ENCODE results near the gene CLIP2. TPM values are rescaled to one million over a fixed set of nuclear protein-coding genes. Genes with fewer than 3 reads are reported as not detected.
"Not testable (repeated sequence)": the region's sequence is repeated elsewhere in the genome, so short reads cannot be mapped to it uniquely, and the experiment has no call there.

The CLIP2 gene
- total RNA-seq, 1 experiment from 2014 or later = 21.6 TPM

- Mint-ChIP-seq H3K36me3 (ENCODE audit: insufficient read depth in 1 of 3, low read depth in 3 of 3) (peaks cover 53 to 77% (median 76%) of the 10 kb centered on the region in 3 experiments; a peak in 6 of 7 replicates), H3K4me3 (no peak overlapping the region), H3K27me3 (ENCODE audit: low read depth) (no peaks in the 10 kb centered on the region), H3K27ac (no peak overlapping the region), H3K9me3 (no peaks in the 10 kb centered on the region), H3K4me1 (peaks cover 0 to 3% of the 10 kb centered on the region in 2 experiments; a peak in 2 of 4 replicates)
- Histone ChIP-seq H4K8ac (replicated peaks; ENCODE audit: insufficient read length, low read depth, low read length) (no peak overlapping the region), H3K14ac (ENCODE audit: insufficient read depth, low read length) (no peak overlapping the region), H3K18ac (ENCODE audit: insufficient read length, low read depth, low read length) (no peak overlapping the region), H3K23me2 (ENCODE audit: insufficient read length, low read depth, low read length, poor library complexity, severe bottlenecking) (no peaks in the 10 kb centered on the region), H4K91ac (ENCODE audit: insufficient read length, low read depth, low read length) (no peak overlapping the region), H4K20me1 (ENCODE audit: control insufficient read depth, insufficient read depth, insufficient read length) (no peaks in the 10 kb centered on the region), H3K9ac (ENCODE audit: extremely low read depth, insufficient read length, low read length) (no peak overlapping the region), H3T11ph (ENCODE audit: low read length) (no peak overlapping the region), H2BK15ac (ENCODE audit: low read depth, low read length) (no peak overlapping the region), H2AFZ (ENCODE audit: low read length) (no peak overlapping the region), H2BK5ac (ENCODE audit: insufficient read length, low read length) (no peak overlapping the region), H3K23ac (ENCODE audit: insufficient read length, low read depth, low read length) (no peak overlapping the region), H2BK120ac (ENCODE audit: low read depth, low read length, poor library complexity, severe bottlenecking) (no peak overlapping the region), H3K4me1 (ENCODE audit: insufficient read depth, low read length) (no peaks in the 10 kb centered on the region), H4K5ac (ENCODE audit: insufficient read length, low read depth, low read length) (no peak overlapping the region), H3K79me1 (ENCODE audit: insufficient read depth, low read depth, low read length, poor library complexity, severe bottlenecking) (peaks cover 4% of the 10 kb centered on the region), H3K27ac (ENCODE audit: insufficient read length, low read depth, low read length) (no peak overlapping the region), H2AK5ac (ENCODE audit: insufficient read length, low read length) (no peak overlapping the region), H3K56ac (ENCODE audit: insufficient read length, low read depth, low read length) (no peak overlapping the region), H2BK12ac (ENCODE audit: insufficient read length, low read depth, low read length) (no peak overlapping the region), H3K4me2 (ENCODE audit: insufficient read depth, insufficient read length, low read length) (no peak overlapping the region), H2BK20ac (ENCODE audit: low read depth, low read length, poor library complexity, severe bottlenecking) (no peak overlapping the region), H3K79me2 (ENCODE audit: insufficient read depth, low read length) (peaks cover under 1% of the 10 kb centered on the region; the same call in 1 of the 2 replicates), H3K4ac (ENCODE audit: low read depth, low read length) (no peak overlapping the region), H3K9me3 (ENCODE audit: control insufficient read depth, low read depth, low read length) (no peaks in the 10 kb centered on the region), H3K27me3 (ENCODE audit: insufficient read depth, low read length) (no peaks in the 10 kb centered on the region)
- WGBS (ENCODE audit: extremely low coverage, insufficient read length, low lambda C conversion rate) = no CpG with 5 or more reads among the region's 6 CpGs
- TF ChIP-seq CTCF (conservative IDR thresholded peaks at IDR 0.05) = no peak
- no peak for DNase-seq
Measured at GRCh38 chr7:74248156-74248555, 41.1 kb upstream of the CLIP2 start.

- H3T11ph ChIP-seq (ENCODE audit: low read length); H3K4me1 Mint-ChIP-seq; H3K9me3 Mint-ChIP-seq; H2BK15ac ChIP-seq (ENCODE audit: low read depth, low read length); H2BK12ac ChIP-seq (ENCODE audit: insufficient read length, low read depth, low read length); H2BK5ac ChIP-seq (ENCODE audit: insufficient read length, low read length); H3K18ac ChIP-seq (ENCODE audit: insufficient read length, low read depth, low read length); H4K91ac ChIP-seq (ENCODE audit: insufficient read length, low read depth, low read length); H4K8ac ChIP-seq (replicated peaks; ENCODE audit: insufficient read length, low read depth, low read length); H4K5ac ChIP-seq (ENCODE audit: insufficient read length, low read depth, low read length); H3K23ac ChIP-seq (ENCODE audit: insufficient read length, low read depth, low read length); H4K20me1 ChIP-seq (ENCODE audit: control insufficient read depth, insufficient read depth, insufficient read length); H3K4me1 ChIP-seq (ENCODE audit: insufficient read depth, low read length); H2AK5ac ChIP-seq (ENCODE audit: insufficient read length, low read length); H3K27me3 Mint-ChIP-seq (ENCODE audit: low read depth); H2BK120ac ChIP-seq (ENCODE audit: low read depth, low read length, poor library complexity, severe bottlenecking); H3K79me2 ChIP-seq (ENCODE audit: insufficient read depth, low read length); H3K9me3 ChIP-seq (ENCODE audit: control insufficient read depth, low read depth, low read length); H2AFZ ChIP-seq (ENCODE audit: low read length); DNase-seq; H3K9ac ChIP-seq (ENCODE audit: extremely low read depth, insufficient read length, low read length); H2BK20ac ChIP-seq (ENCODE audit: low read depth, low read length, poor library complexity, severe bottlenecking); H3K4ac ChIP-seq (ENCODE audit: low read depth, low read length); H3K79me1 ChIP-seq (ENCODE audit: insufficient read depth, low read depth, low read length, poor library complexity, severe bottlenecking); H3K23me2 ChIP-seq (ENCODE audit: insufficient read length, low read depth, low read length, poor library complexity, severe bottlenecking); H3K27me3 ChIP-seq (ENCODE audit: insufficient read depth, low read length); H3K27ac Mint-ChIP-seq; H3K56ac ChIP-seq (ENCODE audit: insufficient read length, low read depth, low read length); H3K4me3 Mint-ChIP-seq; H3K27ac ChIP-seq (ENCODE audit: insufficient read length, low read depth, low read length); H3K4me2 ChIP-seq (ENCODE audit: insufficient read depth, insufficient read length, low read length); H3K14ac ChIP-seq (ENCODE audit: insufficient read depth, low read length): not testable (repeated sequence)
- H3K36me3 Mint-ChIP-seq (ENCODE audit: insufficient read depth in 1 of 3, low read depth in 3 of 3) = peaks cover 49 to 74% (median 71%) of the 10 kb centered on the region in 3 experiments; a peak in 6 of 7 replicates
- no CpG with 5 or more reads among the region's 10 CpGs for WGBS (ENCODE audit: extremely low coverage, insufficient read length, low lambda C conversion rate)
Measured at GRCh38 chr7:74249058-74249457, 40.1 kb upstream of the CLIP2 start.

All from H9 (cell line).